Activated T-cell treated with anti-CD3 and anti-CD28 coated beads, Interleukin-2, amount 50 U/mL, for 72 hours (primary cell): Measurements from ENCODE around the gene SLC4A1AP. TPM values are rescaled to one million over a fixed set of nuclear protein-coding genes. Genes with fewer than 3 reads are reported as not detected.
A peak's percentile ranks its signal among the peaks of the same experiment; 100 is the strongest.
"Not testable (repeated sequence)": the region's sequence is repeated elsewhere in the genome, so short reads cannot be mapped to it uniquely, and the experiment has no call there.

Source experiments
- ATAC-seq, 2 donors: fragments of 150-1000 bp; cut with Tn5 transposase; replicated peaks in 1 of 2; 2 replicates each; pipeline ENCODE4 v1.10.0; 2021; ENCODE audit warnings: moderate library complexity in 2 of 2, mild to moderate bottlenecking in 1 of 2
- DNase-seq, 2 donors: peaks; one replicate each; pipeline ENCODE4 v3.0.0; 2021 to 2022; ENCODE audit warnings: mixed read lengths in 1 of 2
- H3K27ac Mint-ChIP-seq: one replicate; pipeline ENCODE4 v1.8.0; 2022; ENCODE audit warnings: mild to moderate bottlenecking, moderate library complexity, mixed read lengths
- H3K27me3 Mint-ChIP-seq: one replicate; pipeline ENCODE4 v1.8.0; 2022; ENCODE audit warnings: low read depth, mixed read lengths
- H3K36me3 Mint-ChIP-seq, 2 donors: one replicate each; pipeline ENCODE4 v1.8.0; 2022; ENCODE audit warnings: mixed read lengths in 2 of 2, mild to moderate bottlenecking in 1 of 2; ENCODE audit not compliant: insufficient read depth in 2 of 2
- H3K4me1 Mint-ChIP-seq: one replicate; pipeline ENCODE4 v1.8.0; 2022; ENCODE audit warnings: low read depth, mixed read lengths
- H3K4me3 Mint-ChIP-seq, 2 donors: one replicate each; pipeline ENCODE4 v1.8.0; 2022; ENCODE audit warnings: mild to moderate bottlenecking in 2 of 2, mixed read lengths in 2 of 2, moderate library complexity in 2 of 2
- H3K9me3 Mint-ChIP-seq, 2 donors: one replicate each; pipeline ENCODE4 v1.8.0; 2022; ENCODE audit warnings: mixed read lengths in 2 of 2
- total RNA-seq, 2 donors: library from RNA; stranded (reverse); gene quantifications; one replicate each; pipeline ENCODE4 v1.2.3, GENCODE V29; 2022

Gene SLC4A1AP, protein sequence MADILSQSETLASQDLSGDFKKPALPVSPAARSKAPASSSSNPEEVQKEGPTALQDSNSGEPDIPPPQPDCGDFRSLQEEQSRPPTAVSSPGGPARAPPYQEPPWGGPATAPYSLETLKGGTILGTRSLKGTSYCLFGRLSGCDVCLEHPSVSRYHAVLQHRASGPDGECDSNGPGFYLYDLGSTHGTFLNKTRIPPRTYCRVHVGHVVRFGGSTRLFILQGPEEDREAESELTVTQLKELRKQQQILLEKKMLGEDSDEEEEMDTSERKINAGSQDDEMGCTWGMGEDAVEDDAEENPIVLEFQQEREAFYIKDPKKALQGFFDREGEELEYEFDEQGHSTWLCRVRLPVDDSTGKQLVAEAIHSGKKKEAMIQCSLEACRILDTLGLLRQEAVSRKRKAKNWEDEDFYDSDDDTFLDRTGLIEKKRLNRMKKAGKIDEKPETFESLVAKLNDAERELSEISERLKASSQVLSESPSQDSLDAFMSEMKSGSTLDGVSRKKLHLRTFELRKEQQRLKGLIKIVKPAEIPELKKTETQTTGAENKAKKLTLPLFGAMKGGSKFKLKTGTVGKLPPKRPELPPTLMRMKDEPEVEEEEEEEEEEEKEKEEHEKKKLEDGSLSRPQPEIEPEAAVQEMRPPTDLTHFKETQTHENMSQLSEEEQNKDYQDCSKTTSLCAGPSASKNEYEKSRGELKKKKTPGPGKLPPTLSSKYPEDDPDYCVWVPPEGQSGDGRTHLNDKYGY
- total RNA-seq: 10 to 100 TPM; 32.3 to 33.8 TPM

GRCh38 chr2:27663285-27664153 lies at the start of gene SLC4A1AP, which contains the start of gene SUPT7L:
Gene SLC4A1AP, plus strand, starts transcription at chr2:27663889. Its CDS starts 26 bp downstream, at chr2:27663915.
Gene SUPT7L, minus strand, starts transcription at chr2:27663614. Its CDS starts 1,422 bp downstream, at chr2:27662192.
- Mint-ChIP-seq H3K27ac (peak within 1 kb of the TSS; percentile 99), H3K9me3 (no peaks in the 10 kb centered on the region), H3K4me3 (peak within 1 kb of the TSS; percentile 98 to 99), H3K36me3 (peaks cover 13 to 34% of the 10 kb centered on the region in 2 donors), H3K27me3 (no peaks in the 10 kb centered on the region), H3K4me1 (peaks cover 58% of the 10 kb centered on the region)
- DNase-seq (peak; percentile 76), ATAC-seq (peak; percentile 86 to 87)

DNA sequence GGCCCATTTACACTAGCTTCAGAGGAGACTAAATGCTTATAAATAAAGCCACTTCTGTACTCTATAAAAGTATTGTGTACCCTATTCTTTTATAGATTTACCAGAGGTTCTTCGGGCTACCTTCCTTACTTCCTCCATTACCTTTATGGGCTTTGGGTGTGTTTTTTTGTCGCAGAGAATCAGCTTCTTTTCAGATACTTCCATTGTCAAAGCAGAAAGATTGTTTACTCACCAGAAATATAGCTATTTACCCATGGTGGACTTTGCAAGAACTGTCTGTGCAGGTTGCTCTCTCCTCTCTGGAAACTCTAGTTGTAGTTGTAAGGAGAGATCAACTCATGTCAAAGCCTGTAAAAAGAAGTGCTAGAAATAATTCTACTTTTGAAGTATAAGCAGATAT lies 49.7 kb upstream of the SLC4A1AP start:
- ATAC-seq: no peak
- Mint-ChIP-seq H3K4me3 (no peak overlapping the region), H3K9me3 (no peaks in the 10 kb centered on the region)

DNA sequence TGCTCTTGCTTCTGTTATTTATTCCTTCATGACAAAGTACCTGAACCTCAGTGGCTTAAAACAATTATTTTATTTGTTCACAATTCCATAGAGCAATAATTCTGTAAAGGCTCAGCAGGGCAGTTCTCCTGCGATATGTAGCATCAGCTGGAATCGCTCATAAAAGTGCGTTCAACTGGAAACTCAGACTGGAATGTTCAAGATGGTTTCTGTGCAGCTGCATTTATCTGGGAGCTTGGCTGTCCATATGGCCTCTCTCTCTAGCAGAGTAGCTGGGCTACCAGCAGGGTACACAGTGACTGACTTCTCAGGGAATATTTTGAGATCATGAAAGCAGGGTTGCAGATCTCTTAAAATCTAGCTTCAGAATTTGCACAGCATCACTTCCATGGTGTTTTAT lies 48.4 kb upstream of the SLC4A1AP start:
- ATAC-seq: no peak
- H3K36me3 Mint-ChIP-seq: peaks cover 11 to 21% of the 10 kb centered on the region in 2 donors
- no peaks in the 10 kb centered on the region for H3K9me3 Mint-ChIP-seq
- DNase-seq: no peak
- H3K4me1 Mint-ChIP-seq: no peaks in the 10 kb centered on the region
- H3K27ac Mint-ChIP-seq: peak overlapping the region; percentile 48
- no peak overlapping the region for H3K4me3 Mint-ChIP-seq
- H3K27me3 Mint-ChIP-seq: no peaks in the 10 kb centered on the region

More for the DNA sequence above, 49.7 kb upstream of the SLC4A1AP start:
- Mint-ChIP-seq H3K4me1 (no peaks in the 10 kb centered on the region), H3K36me3 (peaks cover 11 to 17% of the 10 kb centered on the region in 2 donors), H3K27ac (no peak overlapping the region), H3K27me3 (no peaks in the 10 kb centered on the region)
- DNase-seq: no peak

- no peak for DNase-seq
- no peak for ATAC-seq
- H3K27ac Mint-ChIP-seq: peak overlapping the region; percentile 52
- H3K4me3 Mint-ChIP-seq: no peak overlapping the region
- H3K27me3 Mint-ChIP-seq: no peaks in the 10 kb centered on the region
- H3K9me3 Mint-ChIP-seq: no peaks in the 10 kb centered on the region
- H3K36me3 Mint-ChIP-seq: peaks cover 6 to 31% of the 10 kb centered on the region in 2 donors
- H3K4me1 Mint-ChIP-seq: no peaks in the 10 kb centered on the region
Measured at GRCh38 chr2:27621524-27621923, 42.2 kb upstream of the SLC4A1AP start.

GRCh38 chr2:27622921-27623384 lies 40.7 kb upstream of the SLC4A1AP start:
- peak in 1 of 2 donors; percentile 55 for ATAC-seq
- H3K27me3 Mint-ChIP-seq: no peaks in the 10 kb centered on the region
- H3K27ac Mint-ChIP-seq: peak overlapping the region; percentile 2
- H3K9me3 Mint-ChIP-seq: no peaks in the 10 kb centered on the region
- H3K4me1 Mint-ChIP-seq: no peaks in the 10 kb centered on the region
- no peak for DNase-seq
- no peak overlapping the region for H3K4me3 Mint-ChIP-seq
- peaks cover 2 to 24% of the 10 kb centered on the region in 2 donors for H3K36me3 Mint-ChIP-seq

- no peaks in the 10 kb centered on the region for H3K27me3 Mint-ChIP-seq
- no peak overlapping the region for H3K27ac Mint-ChIP-seq
- DNase-seq: no peak
- H3K4me3 Mint-ChIP-seq: no peak overlapping the region
- no peaks in the 10 kb centered on the region for H3K9me3 Mint-ChIP-seq
- ATAC-seq: no peak
- H3K4me1 Mint-ChIP-seq: no peaks in the 10 kb centered on the region
- H3K36me3 Mint-ChIP-seq: peaks cover 0 to 19% of the 10 kb centered on the region in 2 donors
Measured at GRCh38 chr2:27624943-27625342, 38.7 kb upstream of the SLC4A1AP start.

- H3K9me3 Mint-ChIP-seq, ATAC-seq, H3K27ac Mint-ChIP-seq, DNase-seq, H3K27me3 Mint-ChIP-seq, H3K4me3 Mint-ChIP-seq, H3K4me1 Mint-ChIP-seq: not testable (repeated sequence)
- peaks cover 0 to 15% of the 10 kb centered on the region in 2 donors for H3K36me3 Mint-ChIP-seq
Measured at GRCh38 chr2:27626323-27626722, 37.4 kb upstream of the SLC4A1AP start.

GRCh38 chr2:27626921-27627320 lies 36.8 kb upstream of the SLC4A1AP start:
- not testable (repeated sequence) for ATAC-seq, H3K4me1 Mint-ChIP-seq, H3K9me3 Mint-ChIP-seq, H3K27ac Mint-ChIP-seq, DNase-seq, H3K27me3 Mint-ChIP-seq, H3K4me3 Mint-ChIP-seq
- H3K36me3 Mint-ChIP-seq: peaks cover 0 to 15% of the 10 kb centered on the region in 2 donors

DNA sequence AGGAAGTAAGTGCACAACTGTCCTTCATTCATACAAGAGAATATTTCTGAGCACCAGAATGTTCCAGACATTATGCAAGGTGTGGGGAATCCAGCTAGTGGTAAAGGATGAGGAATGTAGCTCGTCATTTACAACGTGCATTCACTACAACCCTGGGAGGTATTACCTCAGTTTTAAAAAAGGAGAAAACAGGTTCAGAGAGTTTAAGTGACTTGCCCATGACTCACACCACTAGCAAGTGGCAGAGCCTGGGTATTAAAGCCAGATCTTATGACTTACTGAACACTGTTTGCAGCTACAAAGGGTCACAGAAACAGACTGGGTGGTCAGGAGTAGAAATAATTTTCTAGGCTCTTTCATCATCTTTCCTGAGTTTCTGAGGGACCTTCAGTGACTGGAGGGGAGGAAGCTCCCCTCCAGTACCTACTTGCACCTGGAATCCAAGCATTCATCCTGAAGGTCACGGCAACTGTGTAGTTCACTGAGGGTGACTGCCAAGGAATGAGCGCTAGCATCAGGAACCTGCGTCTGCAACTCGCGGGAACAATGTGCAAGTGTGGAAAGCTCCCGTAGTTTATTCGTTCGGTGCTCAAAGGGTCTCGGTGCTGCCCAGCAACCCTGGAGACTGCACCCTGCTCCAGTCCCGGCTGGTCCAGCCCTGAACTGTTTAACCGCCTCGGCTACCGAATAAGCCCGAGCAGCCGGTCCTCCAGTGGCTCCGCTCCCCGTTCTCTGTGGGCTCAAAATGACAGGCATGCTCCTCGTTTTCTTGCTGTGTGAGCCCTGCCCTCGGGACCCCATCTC lies 35.5 kb upstream of the SLC4A1AP start:
- Mint-ChIP-seq H3K27ac (peak overlapping the region; percentile 9), H3K4me1 (no peaks in the 10 kb centered on the region)

DNA sequence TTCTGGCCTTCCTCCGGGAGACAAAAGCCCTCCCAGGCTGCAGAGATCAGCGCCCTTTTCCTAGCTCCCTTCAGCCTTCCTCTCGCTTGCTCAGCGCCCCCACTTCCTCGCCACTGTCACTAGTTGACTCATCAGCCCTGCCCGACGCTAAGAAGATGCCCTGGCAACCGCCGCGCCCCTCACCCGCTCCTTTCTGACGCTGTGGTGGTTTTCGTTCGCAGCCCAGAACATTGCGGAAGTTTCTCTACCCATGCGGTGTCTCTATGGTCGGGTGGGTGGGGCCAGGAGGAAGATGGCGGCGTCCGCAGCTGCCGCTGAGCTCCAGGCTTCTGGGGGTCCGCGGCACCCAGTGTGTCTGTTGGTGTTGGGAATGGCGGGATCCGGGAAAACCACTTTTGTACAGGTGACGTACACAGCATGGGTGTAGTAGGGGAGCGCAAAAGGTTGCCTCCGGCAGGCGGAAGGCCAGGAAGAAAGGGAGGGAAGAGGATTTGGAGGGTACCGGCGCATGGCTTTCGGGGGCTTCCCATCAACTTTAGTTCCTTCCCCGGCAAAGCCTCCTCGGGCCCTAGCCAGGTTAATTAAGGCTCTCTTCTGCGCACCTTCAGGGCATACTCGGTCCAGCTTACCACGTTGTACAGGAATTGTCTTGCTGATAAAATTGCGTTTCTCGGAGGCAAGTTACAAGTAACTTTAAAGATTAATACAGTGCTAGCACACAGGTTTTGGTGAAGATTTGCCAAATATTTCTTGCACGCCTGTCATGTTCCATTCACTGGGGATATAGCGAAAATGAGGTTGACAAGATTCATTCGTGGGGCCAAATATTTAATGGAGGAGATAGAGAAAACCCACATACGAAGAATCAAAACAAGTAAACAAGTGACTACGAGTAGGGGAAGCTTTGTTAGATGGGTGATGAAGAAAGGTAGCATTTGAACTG lies 34.7 kb upstream of the SLC4A1AP start, which contains the start of the genes CCDC121 and GPN1:
Gene CCDC121, minus strand, starts transcription at position 246 of the 943 bp plus-strand sequence. CDS start 1,213 bp downstream, outside the sequence.
Gene GPN1, plus strand, starts transcription at position 284 of the 943 bp plus-strand sequence. Its CDS starts 9 bp downstream, at position 293.
- Mint-ChIP-seq H3K36me3 (peaks cover 3 to 8% of the 10 kb centered on the region in 2 donors), H3K4me3 (no peak within 1 kb of the TSS), H3K27me3 (no peaks in the 10 kb centered on the region), H3K4me1 (no peaks in the 10 kb centered on the region), H3K27ac (peak within 1 kb of the TSS; percentile 9), H3K9me3 (no peaks in the 10 kb centered on the region)
- ATAC-seq: peak; percentile 97
- peak; percentile 95 to 97 for DNase-seq

More for the DNA sequence above, 35.5 kb upstream of the SLC4A1AP start:
- ATAC-seq: peak; percentile 55 to 59
- Mint-ChIP-seq H3K27me3 (no peaks in the 10 kb centered on the region), H3K36me3 (peaks cover 3 to 11% of the 10 kb centered on the region in 2 donors), H3K4me3 (no peak overlapping the region), H3K9me3 (no peaks in the 10 kb centered on the region)
- peak; percentile 10 to 37 for DNase-seq

GRCh38 chr2:27630257-27630656 lies 33.4 kb upstream of the SLC4A1AP start:
- peak overlapping the region; percentile 36 for H3K27ac Mint-ChIP-seq

More at GRCh38 chr2:27630257-27630656, 33.4 kb upstream of the SLC4A1AP start:
- ATAC-seq, H3K4me3 Mint-ChIP-seq, H3K27me3 Mint-ChIP-seq, DNase-seq, H3K4me1 Mint-ChIP-seq, H3K9me3 Mint-ChIP-seq: not testable (repeated sequence)
- H3K36me3 Mint-ChIP-seq: peaks cover 11 to 16% of the 10 kb centered on the region in 2 donors
